GM12878 (cell line): Measurements from ENCODE around the gene KIF3A. TPM values are rescaled to one million over a fixed set of nuclear protein-coding genes. Genes with fewer than 3 reads are reported as not detected.

Experiments
- CUX1 ChIP-seq: IDR thresholded peaks from 2 replicates; pipeline ENCODE4 v1.6.1; 2012; ENCODE audit warnings: improper control_type of control experiment, low read depth, low read length; ENCODE audit not compliant: insufficient replicate concordance
- E4F1 ChIP-seq: fragments of 450-650 bp; IDR thresholded peaks from 2 replicates; pipeline ENCODE4 v1.6.1; 2018; ENCODE audit warnings: borderline replicate concordance, mild to moderate bottlenecking; ENCODE audit not compliant: partially characterized antibody
- EED ChIP-seq: sonication (generic); IDR thresholded peaks from 2 replicates; pipeline ENCODE4 v1.6.1; 2016; ENCODE audit warnings: antibody characterized with exemption, low read depth
- GABPA ChIP-seq: IDR thresholded peaks from 2 replicates; pipeline ENCODE4 v1.6.1; 2014; ENCODE audit warnings: antibody characterized with exemption, low read depth, mild to moderate bottlenecking, inconsistent platforms
- HDAC2 ChIP-seq: fragments of 200-600 bp; sonication (generic); IDR thresholded peaks from 2 replicates; pipeline ENCODE4 v1.6.1; 2017
- HSF1 ChIP-seq: fragments of 150-350 bp; IDR thresholded peaks from 2 replicates; pipeline ENCODE4 v1.6.1; 2014; ENCODE audit warnings: mild to moderate bottlenecking, low read depth, low read length
- MLLT1 ChIP-seq: fragments of 450-650 bp; IDR thresholded peaks from 2 replicates; pipeline ENCODE4 v1.6.1; 2016; ENCODE audit warnings: mild to moderate bottlenecking
- MTA3 ChIP-seq: IDR thresholded peaks from 2 replicates; pipeline ENCODE4 v1.6.1; 2012; ENCODE audit warnings: low read length, inconsistent platforms, borderline replicate concordance
- MYC ChIP-seq: IDR thresholded peaks from 2 replicates; pipeline ENCODE4 v1.6.1; 2011; ENCODE audit warnings: mild to moderate bottlenecking, low read length, moderate library complexity, inconsistent platforms; ENCODE audit not compliant: insufficient read depth, insufficient replicate concordance, insufficient read length, severe bottlenecking
- NFIC ChIP-seq: IDR thresholded peaks from 2 replicates; pipeline ENCODE4 v1.6.1; 2012; ENCODE audit warnings: low read depth, mild to moderate bottlenecking, inconsistent platforms, low read length, moderate library complexity
- RBBP5 ChIP-seq: fragments of 200-600 bp; sonication (generic); conservative IDR thresholded peaks from 2 replicates; pipeline ENCODE4 v1.6.1; 2016
- RELA ChIP-seq: fragments of 450-650 bp; IDR thresholded peaks from 2 replicates; pipeline ENCODE4 v1.8.0; 2014; ENCODE audit warnings: borderline replicate concordance; ENCODE audit not compliant: partially characterized antibody
- RELB ChIP-seq: fragments of 450-650 bp; IDR thresholded peaks from 2 replicates; pipeline ENCODE4 v1.6.1; 2017; ENCODE audit warnings: low read depth, mild to moderate bottlenecking, moderate library complexity
- SP1 ChIP-seq: IDR thresholded peaks from one replicate; pipeline ENCODE4 v1.6.1; 2011; ENCODE audit warnings: low read depth, low read length
- ZNF24 ChIP-seq: fragments of 450-650 bp; IDR thresholded peaks from 2 replicates; pipeline ENCODE4 v1.6.1; 2017; ENCODE audit warnings: antibody characterized with exemption, mild to moderate bottlenecking
- ZSCAN29 ChIP-seq: fragments of 450-650 bp; IDR thresholded peaks from 2 replicates; pipeline ENCODE4 v1.6.1; 2017; ENCODE audit warnings: mild to moderate bottlenecking, moderate library complexity
- polyA plus RNA-seq, 11 experiments: library from polyadenylated mRNA; depleted of rRNA in 4 of 11; unstranded in 6 of 11; stranded (reverse) in 5 of 11; fragments of >200 nt; fragmentation: Nextera tagmentation in 4 of 11; fragmentation: Illumina TruSeq in 1 of 11; extraction: Ambion mirVana in 4 of 11; extraction: Trizol in 1 of 11; gene quantifications; 1 replicate in 1 of 11; 2 replicates in 10 of 11; pipeline versions ENCODE4 v1.2.1 to v1.2.3, GENCODE V29; 2011 to 2016; ENCODE audit warnings: inconsistent platforms in 2 of 11, missing spikeins in 2 of 11, low read depth in 1 of 11
- total RNA-seq, 4 experiments: library from RNA; depleted of rRNA in 3 of 4; stranded (reverse); fragments of >200 nt in 3 of 4; fragmentation: Illumina TruSeq in 1 of 4; extraction: Trizol in 1 of 4; gene quantifications; 2 replicates each; pipeline versions ENCODE4 v1.2.1 to v1.2.3, GENCODE V29; 2013 to 2021

Gene KIF3A
- total and polyA plus RNA-seq, 10 of the 15 experiments (the other 5 are each of a cell fraction or from before 2014, with no cell fraction given) = 2.7 to 36.5 (median 10.0) TPM

- TF ChIP-seq E4F1 (no peak), MTA3 (no peak), HDAC2 (no peak), NFIC (no peak), RELA (peak; percentile 90), MLLT1 (peak; percentile 82), GABPA (no peak), MYC (peak; percentile 79), ZSCAN29 (peak; percentile 76; the same call in 1 of the 2 replicates), CUX1 (peak; percentile 90), ZNF24 (peak; percentile 69; the same call in 1 of the 2 replicates), EED (peak; percentile 76), HSF1 (no peak), RELB (peak; percentile 91), SP1 (peak; percentile 89), RBBP5 (no peak)
Observed at GRCh38 chr5:132663771-132664695, 73.3 kb downstream of the KIF3A start (continued).
